Dendritic cell treated with granulocyte-macrophage colony-stimulating factor and Interleukin-4, amounts not matched to agents 40 ng/mL and 50 ng/mL, for 4 days (primary cell): ENCODE results near the gene NXN.

ENCODE experiments used
- H3K27ac Mint-ChIP-seq: one replicate; pipeline ENCODE4 v1.8.0; 2022; ENCODE audit warnings: mild to moderate bottlenecking, mixed read lengths
- H3K27me3 Mint-ChIP-seq: one replicate; pipeline ENCODE4 v1.8.0; 2022; ENCODE audit warnings: mild to moderate bottlenecking, mixed read lengths
- H3K36me3 Mint-ChIP-seq: one replicate; pipeline ENCODE4 v1.8.0; 2022; ENCODE audit warnings: low read depth, mixed read lengths
- H3K4me1 Mint-ChIP-seq: one replicate; pipeline ENCODE4 v1.8.0; 2022; ENCODE audit warnings: low read depth, mixed read lengths
- H3K4me3 Mint-ChIP-seq: one replicate; pipeline ENCODE4 v1.8.0; 2022; ENCODE audit warnings: mild to moderate bottlenecking, moderate library complexity, mixed read lengths
- H3K9me3 Mint-ChIP-seq: one replicate; pipeline ENCODE4 v1.8.0; 2022; ENCODE audit warnings: mixed read lengths
- intact Hi-C: fragments of 100-400 bp; cut with micrococcal nuclease; formaldehyde crosslinking; loops from one replicate; pipeline ENCODE4 v1.15.0; 2022

The NXN gene

DNA sequence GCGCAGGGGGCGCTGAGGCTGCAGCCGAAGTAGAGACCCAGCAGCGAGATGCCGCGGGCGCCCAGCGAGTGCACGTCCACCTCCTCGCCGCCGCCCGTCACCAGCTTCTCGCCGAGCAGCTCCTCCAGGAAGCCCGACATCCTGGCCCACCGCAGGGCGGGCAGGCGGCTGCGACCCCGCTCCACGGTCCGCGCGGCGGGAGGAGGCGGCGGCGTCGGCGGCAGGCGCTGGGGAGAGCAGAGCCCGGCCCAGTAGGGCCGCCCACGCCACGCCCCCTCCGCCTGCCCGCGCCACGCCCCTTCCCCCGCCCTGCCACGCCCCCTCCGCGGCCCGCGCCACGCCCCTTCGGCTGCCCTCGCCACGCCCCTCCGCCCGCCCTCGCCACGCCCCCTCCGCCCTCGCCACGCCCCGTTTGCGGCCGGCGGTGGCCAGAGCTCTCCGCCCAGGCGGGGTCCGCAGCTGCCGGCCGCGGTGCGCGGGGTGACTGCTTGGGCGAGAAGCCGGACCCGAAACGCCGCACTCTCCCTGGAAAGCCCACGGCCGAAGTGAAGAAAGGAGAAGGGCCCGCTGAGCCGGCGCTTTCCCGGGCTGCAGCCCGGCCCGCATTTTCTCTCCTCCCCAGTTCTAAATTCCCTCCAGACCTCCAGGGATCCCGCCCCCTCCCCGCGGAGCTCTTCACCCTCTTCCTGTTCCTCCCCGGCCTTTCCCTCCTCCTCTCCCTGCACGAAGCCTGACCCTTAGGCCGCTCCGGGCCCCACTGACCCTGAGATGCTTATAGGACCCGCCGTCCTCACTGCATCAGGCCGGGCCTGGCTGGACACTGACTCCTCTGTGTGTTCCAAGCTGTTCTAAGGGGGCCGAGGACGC is at the start of gene NXN:
Gene NXN, minus strand, starts transcription at position 238 of the 867 bp plus-strand sequence.
- Mint-ChIP-seq H3K36me3 (no peaks in the 10 kb centered on the region), H3K9me3 (no peaks in the 10 kb centered on the region), H3K4me3 (peak within 1 kb of the TSS; percentile 82), H3K27me3 (peaks cover 44% of the 10 kb centered on the region), H3K27ac (peak within 1 kb of the TSS; percentile 79), H3K4me1 (peaks cover 32% of the 10 kb centered on the region)
- intact Hi-C loops = loop anchor here (5.0 kb wide), 1 partner anchor 102 kb away; no protein-coding TSS in a partner anchor

DNA sequence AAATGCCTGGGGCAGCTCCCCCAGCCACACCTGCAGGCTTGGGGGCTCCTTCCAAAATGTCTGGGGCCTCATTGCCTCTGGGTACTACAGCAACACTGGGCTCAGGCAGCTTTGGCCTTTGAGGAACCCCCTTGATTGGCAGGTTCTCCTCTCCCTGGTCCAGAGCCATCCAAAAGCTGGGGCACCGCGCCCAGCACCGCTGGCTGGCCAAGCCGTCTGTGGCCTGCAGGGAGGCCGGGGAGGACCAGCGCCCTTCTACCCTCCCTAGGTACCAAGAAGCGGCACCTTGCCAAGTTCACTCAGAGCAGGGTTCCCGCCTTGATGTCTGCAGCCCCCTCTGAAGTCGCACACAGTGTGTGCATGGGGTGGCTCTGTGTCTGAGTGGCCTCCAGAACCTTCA is 47.5 kb upstream of the NXN start:
- H3K27ac Mint-ChIP-seq = no peak overlapping the region
- intact Hi-C loops = no loop called here
- no peaks in the 10 kb centered on the region for H3K27me3 Mint-ChIP-seq
- no peak overlapping the region for H3K4me3 Mint-ChIP-seq
- H3K4me1 Mint-ChIP-seq = peaks cover 25% of the 10 kb centered on the region
- H3K9me3 Mint-ChIP-seq = no peaks in the 10 kb centered on the region
- H3K36me3 Mint-ChIP-seq = peaks cover 94% of the 10 kb centered on the region

DNA sequence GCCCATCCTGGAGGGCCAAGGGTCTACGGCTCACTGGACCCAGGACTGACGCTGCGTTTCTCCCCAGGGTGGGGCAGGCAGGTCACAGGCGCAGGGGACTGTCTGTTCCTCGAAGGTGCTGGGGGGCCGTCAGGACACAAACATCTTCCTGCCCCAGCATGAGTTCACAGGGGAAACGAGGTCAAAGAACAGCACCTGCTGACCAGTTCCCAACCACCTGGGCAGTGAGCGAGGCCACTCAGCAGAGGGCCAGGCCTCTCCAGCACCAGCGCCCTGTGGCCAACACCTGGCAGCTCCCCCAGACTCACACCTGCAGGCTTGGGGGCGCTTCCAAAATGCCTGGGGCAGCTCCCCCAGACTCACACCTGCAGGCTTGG is 47.0 kb upstream of the NXN start:
- Mint-ChIP-seq H3K4me1 (peaks cover 23% of the 10 kb centered on the region), H3K27me3 (no peaks in the 10 kb centered on the region), H3K9me3 (no peaks in the 10 kb centered on the region), H3K27ac (no peak overlapping the region), H3K36me3 (peaks cover 96% of the 10 kb centered on the region), H3K4me3 (no peak overlapping the region)
- intact Hi-C loops = no loop called here

DNA sequence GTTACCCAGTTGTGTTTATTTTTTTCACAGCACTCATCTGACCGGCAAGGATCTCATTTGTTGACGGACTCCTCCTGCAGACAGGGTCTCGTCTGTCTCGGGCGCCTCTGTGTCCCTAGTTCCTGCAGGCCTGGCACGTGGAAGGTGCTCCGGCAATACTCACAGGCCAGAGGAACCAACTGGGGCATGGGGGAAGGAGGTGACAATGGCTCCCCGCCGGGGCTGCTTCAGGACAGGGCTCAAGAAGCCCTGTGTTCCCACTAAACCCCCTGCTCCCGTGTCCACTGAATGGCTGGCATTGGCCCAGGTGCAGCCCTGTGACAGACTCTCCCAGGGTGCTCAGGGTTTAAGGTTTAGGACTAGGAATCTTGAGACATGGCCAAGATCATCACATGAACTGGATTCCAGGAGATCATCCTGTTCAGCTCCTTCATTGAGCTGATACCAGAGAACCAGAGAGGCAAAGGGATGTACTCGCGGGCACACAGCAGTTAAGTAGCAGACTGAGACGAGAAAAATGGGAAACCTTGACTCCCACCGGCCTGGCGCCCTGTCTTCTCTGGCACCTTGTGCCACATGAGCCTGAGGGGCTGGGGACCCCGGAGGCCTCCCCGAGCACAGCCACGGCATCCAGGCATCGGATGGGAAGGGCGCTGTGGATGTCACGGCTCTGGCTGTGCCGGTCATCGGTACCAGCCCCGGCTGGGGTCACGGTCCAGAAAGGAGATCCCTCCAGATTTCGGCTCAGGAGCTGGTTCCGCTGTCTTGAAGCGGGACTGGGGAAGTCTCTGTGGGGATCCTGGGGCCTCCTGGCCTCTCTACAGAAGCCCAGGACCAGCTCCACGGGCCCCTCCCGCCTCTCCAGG is 46.4 kb upstream of the NXN start:
- Mint-ChIP-seq H3K4me3 (no peak overlapping the region), H3K27me3 (no peaks in the 10 kb centered on the region), H3K9me3 (no peaks in the 10 kb centered on the region), H3K36me3 (peaks cover 99% of the 10 kb centered on the region), H3K4me1 (peaks cover 23% of the 10 kb centered on the region), H3K27ac (no peak overlapping the region)
- intact Hi-C loops = no loop called here

DNA sequence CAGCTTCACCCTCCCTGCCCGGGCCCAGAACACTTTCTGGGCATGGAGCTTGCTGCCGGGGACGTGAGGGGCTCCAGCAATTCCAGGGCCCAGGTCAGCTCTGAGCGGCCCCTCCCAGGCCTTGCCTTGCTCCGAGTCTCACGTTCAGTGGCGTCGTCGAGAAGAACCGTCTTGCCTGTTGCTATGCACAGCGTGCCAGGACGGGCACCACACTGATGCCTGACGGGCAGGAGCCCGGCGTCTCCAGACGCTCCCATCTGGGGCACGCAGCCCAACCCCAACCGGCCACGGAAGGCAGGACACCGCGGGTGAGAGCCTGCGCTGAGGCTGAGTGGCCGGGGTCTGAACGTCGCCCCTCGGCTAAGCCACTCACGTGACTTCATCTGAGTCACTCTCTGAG is 44.5 kb upstream of the NXN start:
- Mint-ChIP-seq H3K4me1 (peaks cover 14% of the 10 kb centered on the region), H3K27me3 (no peaks in the 10 kb centered on the region), H3K27ac (no peak overlapping the region), H3K4me3 (no peak overlapping the region), H3K36me3 (peaks cover 99% of the 10 kb centered on the region), H3K9me3 (no peaks in the 10 kb centered on the region)
- intact Hi-C loops = no loop called here

DNA sequence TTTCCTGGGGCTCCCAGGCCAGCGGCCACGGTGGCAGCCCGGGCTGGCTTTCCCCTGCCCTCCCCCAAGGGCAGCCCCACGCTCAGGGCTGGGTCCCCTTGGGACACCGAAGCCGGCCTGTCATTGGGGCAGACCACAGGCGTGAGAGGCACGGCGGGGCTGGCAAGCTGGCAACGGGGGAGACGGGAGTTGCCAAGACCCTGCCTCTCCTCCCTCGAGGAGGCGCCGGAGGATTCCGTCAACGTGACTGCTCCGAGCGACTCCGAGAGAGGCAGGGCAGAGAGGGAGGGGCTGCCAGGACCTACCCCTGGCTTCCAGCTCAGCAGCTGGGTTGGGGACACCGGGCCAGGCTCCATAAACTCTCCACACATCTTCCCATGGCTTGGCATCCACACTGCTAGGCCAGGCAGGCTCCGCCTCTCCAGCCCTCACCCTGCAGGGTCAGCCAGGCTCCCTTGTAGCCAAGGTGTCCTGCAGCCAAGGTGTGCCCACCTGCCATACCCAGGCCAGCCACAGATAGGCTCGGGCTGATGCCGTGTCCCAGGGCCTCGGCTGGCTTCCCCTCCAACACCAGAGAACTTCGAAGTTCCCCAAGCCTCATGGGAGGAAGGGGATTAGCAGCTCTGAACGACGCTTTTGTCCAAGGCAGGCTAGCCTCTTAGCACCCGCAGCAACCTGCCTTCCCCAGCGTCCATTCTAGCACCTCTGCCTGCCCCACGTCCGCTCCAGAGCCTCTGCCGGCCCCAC is 42.9 kb upstream of the NXN start:
- intact Hi-C loops = no loop called here
- H3K4me3 Mint-ChIP-seq = no peak overlapping the region
- H3K9me3 Mint-ChIP-seq = no peaks in the 10 kb centered on the region
- peaks cover 94% of the 10 kb centered on the region for H3K36me3 Mint-ChIP-seq
- H3K4me1 Mint-ChIP-seq = peaks cover 13% of the 10 kb centered on the region
- H3K27me3 Mint-ChIP-seq = no peaks in the 10 kb centered on the region
- no peak overlapping the region for H3K27ac Mint-ChIP-seq

DNA sequence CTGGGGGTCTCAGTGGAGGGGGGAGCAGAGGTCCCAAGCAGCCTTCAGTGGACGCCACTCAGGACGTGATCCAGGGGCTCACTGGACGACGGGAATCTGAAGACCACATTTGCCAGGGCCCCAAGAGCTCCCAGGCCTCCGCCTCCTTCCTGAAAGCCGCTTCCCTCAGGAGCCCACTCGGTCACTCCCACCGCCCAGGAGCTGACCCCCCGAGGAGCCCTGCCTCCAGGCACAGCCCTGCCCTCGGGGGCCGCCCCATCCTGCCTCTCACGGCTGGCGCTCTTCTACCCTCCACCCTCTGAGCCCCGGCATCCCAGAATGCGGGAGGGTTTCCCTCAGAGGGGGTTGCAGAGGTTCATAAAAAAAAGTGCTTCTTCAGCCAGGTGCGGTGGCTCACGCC is 41.6 kb upstream of the NXN start:
- no peak overlapping the region for H3K27ac Mint-ChIP-seq
- no peak overlapping the region for H3K4me3 Mint-ChIP-seq
- H3K27me3 Mint-ChIP-seq = no peaks in the 10 kb centered on the region
- no peaks in the 10 kb centered on the region for H3K9me3 Mint-ChIP-seq
- peaks cover 13% of the 10 kb centered on the region for H3K4me1 Mint-ChIP-seq
- peaks cover 94% of the 10 kb centered on the region for H3K36me3 Mint-ChIP-seq
- intact Hi-C loops = no loop called here

DNA sequence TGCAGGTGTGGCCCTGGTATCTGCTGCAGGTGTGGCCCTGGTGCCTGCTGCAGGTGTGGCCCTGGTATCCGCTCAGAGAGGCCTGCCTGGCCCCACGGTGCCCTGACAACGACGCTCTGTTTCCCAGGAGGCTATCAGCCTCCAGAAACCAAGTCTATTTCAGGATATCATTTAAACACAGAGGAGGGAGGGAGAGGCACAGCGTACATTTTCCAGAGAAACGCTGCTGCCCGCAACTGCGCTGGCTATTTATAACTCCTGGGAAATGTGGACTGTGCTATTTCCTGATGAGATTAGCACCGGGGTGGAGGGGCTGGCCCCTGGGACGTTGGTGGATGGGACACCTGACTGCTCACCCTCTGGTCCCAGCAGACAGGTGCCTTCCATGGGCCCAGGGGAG is 39.9 kb upstream of the NXN start:
- Mint-ChIP-seq H3K36me3 (peaks cover 95% of the 10 kb centered on the region), H3K4me3 (no peak overlapping the region), H3K27ac (no peak overlapping the region), H3K27me3 (no peaks in the 10 kb centered on the region), H3K9me3 (no peaks in the 10 kb centered on the region), H3K4me1 (peaks cover 13% of the 10 kb centered on the region)
- intact Hi-C loops = no loop called here

DNA sequence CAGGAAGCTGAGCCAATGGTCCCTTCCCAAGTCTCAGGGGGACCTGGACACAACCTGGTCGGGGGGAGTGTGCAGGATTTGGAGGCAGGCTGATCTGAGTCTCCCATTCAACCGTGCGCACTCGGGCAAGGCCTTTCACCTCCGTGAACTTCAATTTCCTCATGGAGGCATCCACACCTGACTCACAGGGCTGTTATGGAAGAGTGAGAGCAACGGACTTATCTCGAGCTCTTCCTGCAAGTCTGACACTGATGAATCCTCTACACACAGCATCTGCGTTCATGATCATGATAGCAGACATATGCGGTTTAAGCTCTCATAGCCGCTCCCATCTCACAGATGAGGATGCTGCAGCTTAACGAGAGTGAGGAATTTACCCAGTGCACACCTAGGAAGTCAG is 39.0 kb upstream of the NXN start:
- H3K4me3 Mint-ChIP-seq = no peak overlapping the region
- no peak overlapping the region for H3K27ac Mint-ChIP-seq
- H3K4me1 Mint-ChIP-seq = peaks cover 13% of the 10 kb centered on the region
- no peaks in the 10 kb centered on the region for H3K27me3 Mint-ChIP-seq
- H3K9me3 Mint-ChIP-seq = no peaks in the 10 kb centered on the region
- intact Hi-C loops = no loop called here
- peaks cover 93% of the 10 kb centered on the region for H3K36me3 Mint-ChIP-seq

DNA sequence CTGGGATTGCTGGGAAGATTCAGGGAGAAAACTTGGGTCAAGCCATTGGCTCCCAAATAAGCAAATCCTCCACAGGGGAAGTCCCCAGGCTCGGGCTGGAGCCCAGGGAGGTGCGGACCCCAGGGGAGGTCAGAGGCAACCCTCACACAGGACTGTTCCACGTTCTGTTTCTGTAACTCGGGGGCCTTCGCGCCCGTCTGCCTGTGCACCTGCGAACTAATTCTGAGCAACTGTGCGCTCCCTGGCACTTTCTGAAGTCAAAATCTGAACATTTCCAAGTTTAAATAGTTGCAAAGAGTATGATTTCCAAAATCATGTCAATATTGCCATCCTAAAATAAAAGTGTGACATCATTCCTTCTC is 34.1 kb upstream of the NXN start:
- Mint-ChIP-seq H3K27ac (no peak overlapping the region), H3K27me3 (no peaks in the 10 kb centered on the region), H3K4me3 (no peak overlapping the region), H3K36me3 (peaks cover 93% of the 10 kb centered on the region), H3K4me1 (no peaks in the 10 kb centered on the region), H3K9me3 (no peaks in the 10 kb centered on the region)
- intact Hi-C loops = no loop called here

DNA sequence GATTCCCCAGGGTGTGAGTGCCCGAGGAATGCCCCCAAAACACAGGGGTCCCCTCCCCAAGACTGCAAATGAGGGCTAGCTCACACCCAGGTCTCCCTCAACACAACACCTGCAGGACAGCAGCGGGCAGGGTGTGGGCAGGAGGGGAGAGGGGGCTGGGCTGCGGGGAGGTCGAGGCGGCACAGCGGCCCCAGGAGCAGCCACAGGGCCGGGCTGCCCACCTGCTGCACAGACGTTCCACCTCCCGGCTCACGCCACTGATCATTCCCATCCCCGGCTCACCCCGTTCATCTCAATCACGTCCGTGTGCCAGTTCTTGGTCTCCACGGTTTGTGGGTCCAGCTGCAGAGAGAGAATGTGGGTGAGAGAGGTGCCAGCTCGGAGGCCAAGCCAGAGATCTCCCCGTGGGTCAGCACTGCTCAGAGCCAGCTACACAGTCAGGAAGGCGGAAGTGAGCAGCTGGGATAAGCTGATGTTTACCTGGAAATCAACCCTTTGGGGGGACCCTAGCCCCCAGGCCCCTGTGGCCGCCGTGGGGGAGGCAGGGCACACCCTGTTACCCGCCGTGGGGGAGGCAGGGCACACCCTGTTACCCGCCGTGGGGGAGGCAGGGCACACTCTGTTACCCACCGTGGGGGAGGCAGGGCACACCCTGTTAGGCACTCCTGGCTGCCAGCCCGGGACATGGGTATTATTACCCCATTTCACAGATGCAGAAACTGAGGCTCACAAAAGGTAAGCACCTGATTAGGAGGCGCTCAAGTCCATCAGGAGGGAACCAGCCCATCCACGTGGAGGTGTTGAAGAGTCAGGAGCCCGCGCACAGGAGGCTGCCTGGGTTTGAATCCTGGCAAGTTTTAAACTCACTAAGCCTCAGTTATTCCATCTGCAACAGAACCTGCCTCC is 33.5 kb upstream of the NXN start:
- Mint-ChIP-seq H3K4me1 (no peaks in the 10 kb centered on the region), H3K9me3 (no peaks in the 10 kb centered on the region), H3K27ac (no peak overlapping the region), H3K27me3 (no peaks in the 10 kb centered on the region), H3K4me3 (no peak overlapping the region), H3K36me3 (peaks cover 93% of the 10 kb centered on the region)
- intact Hi-C loops = no loop called here

DNA sequence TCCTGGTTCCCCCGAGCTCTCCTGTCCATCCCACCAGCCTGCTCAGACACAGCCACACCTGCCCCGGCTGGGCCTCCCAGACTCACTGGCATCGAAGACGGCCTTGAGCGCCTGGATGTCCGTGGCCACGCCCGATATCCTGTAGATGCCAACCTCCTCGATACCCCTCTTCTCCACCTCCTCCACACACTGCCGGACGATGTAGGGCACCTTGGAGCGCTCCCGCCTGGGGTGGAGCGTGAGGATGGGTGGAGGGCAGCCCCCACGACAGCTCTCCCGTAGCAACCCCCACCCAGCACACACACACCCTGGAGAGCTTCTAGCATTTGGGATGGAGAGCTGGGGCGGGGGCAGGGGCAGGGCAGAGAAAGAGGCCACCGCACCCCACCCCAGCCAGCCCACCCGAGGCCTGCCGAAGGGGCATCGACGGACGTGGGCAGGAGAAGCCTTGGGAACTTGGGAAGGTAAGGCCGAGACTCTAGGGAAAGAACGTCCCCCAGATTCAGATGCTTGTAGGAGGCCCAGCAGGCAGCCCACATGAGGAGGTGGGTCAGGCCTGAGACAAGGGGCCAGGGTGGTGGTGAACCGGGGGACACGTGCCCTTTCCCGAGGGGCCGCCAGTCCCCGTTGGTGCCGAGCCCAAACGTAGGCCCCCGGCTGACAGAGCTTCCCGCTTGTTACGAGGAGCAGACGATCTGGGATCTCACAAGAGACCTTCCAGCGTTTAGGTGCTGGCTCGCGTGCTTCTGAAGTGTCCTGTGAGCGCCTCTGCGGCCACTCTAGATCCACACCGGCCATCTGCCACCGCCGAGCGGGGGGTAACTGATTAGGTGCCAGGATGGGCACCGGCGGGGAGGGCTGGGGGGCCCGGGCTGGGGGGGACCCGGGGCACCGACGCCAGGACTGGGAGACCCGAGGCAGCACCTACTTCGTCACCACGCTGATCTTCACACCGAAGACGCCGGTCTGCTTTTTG is 32.5 kb upstream of the NXN start:
- intact Hi-C loops = no loop called here
- no peaks in the 10 kb centered on the region for H3K27me3 Mint-ChIP-seq
- no peaks in the 10 kb centered on the region for H3K4me1 Mint-ChIP-seq
- H3K36me3 Mint-ChIP-seq = peaks cover 98% of the 10 kb centered on the region
- H3K27ac Mint-ChIP-seq = no peak overlapping the region
- no peaks in the 10 kb centered on the region for H3K9me3 Mint-ChIP-seq
- no peak overlapping the region for H3K4me3 Mint-ChIP-seq
